WERI-Rb-1 (cell line): ENCODE results near the gene EFCAB8.

Experiments used
- DNase-seq: peaks from one replicate; pipeline ENCODE4 v3.0.0-alpha.2; 2020
- H3K27ac ChIP-seq: fragments of 250-450 bp; sonication (Bioruptor Pico); 2 replicates; pipeline ENCODE4 v1.5.1; 2020; ENCODE audit warnings: mild to moderate bottlenecking, moderate library complexity
- H3K27me3 ChIP-seq: fragments of 250-450 bp; sonication (Bioruptor Pico); 2 replicates; pipeline ENCODE4 v1.5.1; 2021; ENCODE audit warnings: mild to moderate bottlenecking, low read depth, moderate library complexity; ENCODE audit not compliant: insufficient read depth, severe bottlenecking
- H3K36me3 ChIP-seq: fragments of 250-450 bp; sonication (Bioruptor Pico); 2 replicates; pipeline ENCODE4 v1.5.1; 2020; ENCODE audit warnings: mild to moderate bottlenecking, moderate library complexity
- H3K4me3 ChIP-seq: 2 replicates; pipeline ENCODE4 v1.5.1; 2011; ENCODE audit warnings: low read depth, mild to moderate bottlenecking, control low read depth, low read length
- H3K9me3 ChIP-seq: fragments of 250-450 bp; sonication (Bioruptor Pico); 2 replicates; pipeline ENCODE4 v1.5.1; 2021; ENCODE audit warnings: mild to moderate bottlenecking, moderate library complexity; ENCODE audit not compliant: severe bottlenecking
- CTCF ChIP-seq: IDR thresholded peaks from 2 replicates; pipeline ENCODE4 v1.5.1; 2011; ENCODE audit warnings: low read depth, mild to moderate bottlenecking, control low read depth, inconsistent platforms, low read length

Gene EFCAB8

GRCh38 chr20:32894026-32894483 lies 35.3 kb downstream of the EFCAB8 start:
- Histone ChIP-seq H3K27ac (no peak overlapping the region), H3K27me3 (no peaks in the 10 kb centered on the region), H3K9me3 (no peaks in the 10 kb centered on the region), H3K4me3 (no peak overlapping the region), H3K36me3 (no peaks in the 10 kb centered on the region)
- peak; percentile 61 for DNase-seq
- peak; percentile 87 for TF ChIP-seq CTCF

- H3K9me3 ChIP-seq, result no peaks in the 10 kb centered on the region
- no peak overlapping the region for H3K4me3 ChIP-seq
- DNase-seq, result no peak
- H3K36me3 ChIP-seq, result no peaks in the 10 kb centered on the region
- no peaks in the 10 kb centered on the region for H3K27me3 ChIP-seq
- no peak overlapping the region for H3K27ac ChIP-seq
- TF ChIP-seq CTCF, result no peak
These were observed 36.1 kb downstream of the EFCAB8 start for GRCh38 chr20:32894711-32895355.

- Histone ChIP-seq H3K36me3 (no peaks in the 10 kb centered on the region), H3K27me3 (no peaks in the 10 kb centered on the region), H3K4me3 (no peak overlapping the region), H3K9me3 (no peaks in the 10 kb centered on the region), H3K27ac (no peak overlapping the region)
- DNase-seq, result no peak
- no peak for TF ChIP-seq CTCF
These were observed 38.0 kb downstream of the EFCAB8 start for GRCh38 chr20:32896521-32897280.

- H3K36me3 ChIP-seq, result no peaks in the 10 kb centered on the region
- DNase-seq, result no peak
- no peak for TF ChIP-seq CTCF
- no peak overlapping the region for H3K4me3 ChIP-seq
- no peaks in the 10 kb centered on the region for H3K27me3 ChIP-seq
- H3K9me3 ChIP-seq, result no peaks in the 10 kb centered on the region
- no peak overlapping the region for H3K27ac ChIP-seq
These were observed 40.0 kb downstream of the EFCAB8 start for GRCh38 chr20:32898729-32899128.

- peak; percentile 60 for DNase-seq
- Histone ChIP-seq H3K27ac (no peak overlapping the region), H3K27me3 (no peaks in the 10 kb centered on the region), H3K36me3 (no peaks in the 10 kb centered on the region), H3K4me3 (no peak overlapping the region), H3K9me3 (no peaks in the 10 kb centered on the region)
- peak; percentile 84 for TF ChIP-seq CTCF
These were observed 44.0 kb downstream of the EFCAB8 start for GRCh38 chr20:32902456-32903420.
